HL-60/S4 (cell line): ENCODE data around the gene SNRNP200.

Source experiments
- in situ Hi-C: fragments of 300-500 bp; cut with MboI; formaldehyde crosslinking; loops from 2 replicates; pipeline ENCODE4 v1.14.3; 2022; ENCODE audit warnings: low sequenced_read_pairs

The SNRNP200 gene

GRCh38 chr2:96253006-96253405 lies 52.3 kb downstream of the SNRNP200 start:
- in situ Hi-C loops, result no loop called here

GRCh38 chr2:96252526-96252925 lies 52.8 kb downstream of the SNRNP200 start:
- in situ Hi-C loops, result no loop called here

GRCh38 chr2:96251721-96252292 lies 53.5 kb downstream of the SNRNP200 start:
- in situ Hi-C loops, result no loop called here

GRCh38 chr2:96250188-96250587 lies 55.2 kb downstream of the SNRNP200 start:
- in situ Hi-C loops, result no loop called here

GRCh38 chr2:96249654-96250053 lies 55.7 kb downstream of the SNRNP200 start:
- in situ Hi-C loops, result no loop called here

DNA sequence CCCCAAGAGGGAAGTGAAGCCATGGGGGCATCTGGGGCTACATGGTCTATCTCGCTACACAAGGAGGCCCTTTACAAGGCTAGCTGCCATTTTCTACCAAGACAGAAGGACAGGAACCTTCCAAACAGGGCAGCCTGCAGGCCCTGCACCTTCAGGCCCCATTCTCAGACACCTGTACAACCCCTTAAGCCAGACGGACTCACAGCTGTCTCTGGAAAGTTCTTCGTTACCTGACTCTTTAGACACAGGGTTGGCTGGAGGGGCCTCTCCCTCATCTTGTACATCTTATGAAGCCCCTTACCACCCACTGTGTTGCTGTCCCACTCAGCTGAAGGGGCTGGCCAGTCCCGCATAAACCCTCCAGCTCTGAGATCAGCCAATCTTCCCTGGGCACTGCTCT lies 56.7 kb downstream of the SNRNP200 start:
- in situ Hi-C loops, result no loop called here

GRCh38 chr2:96247896-96248295 lies 57.5 kb downstream of the SNRNP200 start:
- in situ Hi-C loops, result no loop called here

- in situ Hi-C loops, result no loop called here
Observed at GRCh38 chr2:96247009-96247408, 58.3 kb downstream of the SNRNP200 start.

DNA sequence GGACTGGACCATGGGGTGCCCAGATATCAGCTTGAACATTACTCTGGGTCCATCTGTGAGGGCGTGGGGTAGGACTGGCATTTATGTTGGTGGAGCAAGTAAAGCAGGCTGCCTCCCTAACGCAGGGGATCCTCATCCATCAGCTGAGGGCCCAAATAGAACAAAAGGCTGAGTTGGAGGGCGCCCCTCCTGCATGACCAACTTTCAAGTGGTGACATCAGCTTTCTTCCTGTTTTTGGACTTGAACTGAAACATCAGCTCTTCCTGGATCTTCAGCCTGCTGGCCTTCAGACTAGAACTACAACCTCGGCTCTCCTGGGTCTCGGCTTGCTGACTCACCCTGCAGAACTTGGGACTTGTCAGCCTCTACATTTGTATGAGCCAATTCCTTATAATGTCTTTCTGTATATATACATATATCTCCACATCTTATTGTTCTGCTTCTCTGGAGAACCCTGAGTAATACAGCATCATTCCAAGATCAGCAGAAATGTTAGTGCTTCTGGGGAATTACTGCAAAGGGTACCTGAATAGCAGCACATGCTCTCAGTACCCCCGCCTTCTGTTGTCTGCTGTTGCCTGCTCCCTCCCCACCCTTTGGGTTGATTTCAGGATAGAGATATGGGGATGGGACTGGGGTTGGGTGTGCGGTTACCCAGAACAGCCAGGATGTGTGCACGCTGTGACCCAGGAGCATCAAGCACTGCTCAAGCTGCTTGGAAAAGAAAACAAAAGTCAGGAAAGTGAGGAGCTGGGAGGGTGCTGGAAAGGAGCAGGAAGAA lies 59.5 kb downstream of the SNRNP200 start:
- in situ Hi-C loops, result no loop called here

GRCh38 chr2:96243843-96244242 lies 61.5 kb downstream of the SNRNP200 start:
- in situ Hi-C loops, result no loop called here

DNA sequence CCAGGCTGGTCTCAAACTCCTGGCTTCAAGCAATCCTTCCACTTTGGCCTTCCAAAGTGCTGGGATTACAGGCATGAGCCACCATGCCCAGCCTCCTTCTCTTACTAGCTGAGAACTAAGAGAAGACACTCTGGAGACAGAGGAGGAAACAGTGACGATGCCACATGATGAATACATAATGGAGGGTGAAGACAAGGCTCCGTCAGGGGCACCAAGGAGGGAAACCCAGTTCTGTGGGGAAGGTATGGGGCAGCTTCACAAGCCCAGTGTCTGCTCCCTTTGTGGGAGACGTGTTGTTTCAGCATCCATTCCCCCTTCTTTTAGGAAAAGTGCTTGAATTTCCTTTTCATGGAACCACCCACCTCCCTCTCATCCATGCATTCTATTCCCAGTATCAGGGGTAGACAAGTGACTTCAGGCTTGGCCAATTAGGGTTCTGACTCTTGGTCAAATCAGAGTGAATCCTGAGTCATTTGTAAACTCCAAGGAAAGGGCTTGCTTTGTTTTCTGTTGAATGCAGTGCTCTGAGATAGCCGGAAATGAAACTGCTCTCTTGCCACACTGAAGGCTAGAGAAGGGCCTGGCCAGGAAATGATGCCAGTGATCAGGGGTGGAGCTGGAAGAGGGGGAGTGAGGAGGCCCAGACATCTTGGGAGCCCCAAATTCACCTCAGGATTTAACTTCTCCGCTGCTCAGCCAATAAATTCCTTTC lies 63.3 kb downstream of the SNRNP200 start:
- in situ Hi-C loops, result no loop called here

GRCh38 chr2:96241227-96241626 lies 64.1 kb downstream of the SNRNP200 start:
- in situ Hi-C loops, result no loop called here

GRCh38 chr2:96240341-96241038 lies 64.9 kb downstream of the SNRNP200 start:
- in situ Hi-C loops, result no loop called here

DNA sequence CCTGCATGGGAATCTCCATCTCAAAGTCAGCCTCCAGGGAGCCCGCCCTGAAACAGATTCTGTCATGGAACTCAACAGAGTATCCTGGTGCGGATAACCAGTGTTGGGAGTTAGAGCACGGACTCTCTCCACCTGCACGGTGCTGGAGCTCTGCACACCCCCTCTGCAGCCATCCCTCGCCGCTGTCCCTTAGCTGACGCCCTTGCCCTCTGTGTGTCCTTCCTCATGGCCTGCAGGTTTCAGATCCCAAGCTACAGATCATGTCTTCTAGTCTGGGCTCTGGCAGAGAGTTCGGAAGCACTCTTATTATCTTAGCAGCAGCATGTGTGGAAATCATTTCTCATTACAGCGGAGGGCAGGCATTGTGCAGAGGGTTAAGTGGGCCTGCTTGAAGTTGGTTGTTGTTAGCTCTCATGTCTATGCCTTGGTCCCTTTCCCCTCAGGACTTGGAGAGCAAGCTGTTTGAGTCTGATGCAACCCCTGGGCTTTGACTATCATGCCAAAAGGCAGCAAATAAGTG lies 65.5 kb downstream of the SNRNP200 start:
- in situ Hi-C loops, result no loop called here

GRCh38 chr2:96239091-96239490 lies 66.3 kb downstream of the SNRNP200 start:
- in situ Hi-C loops, result no loop called here

DNA sequence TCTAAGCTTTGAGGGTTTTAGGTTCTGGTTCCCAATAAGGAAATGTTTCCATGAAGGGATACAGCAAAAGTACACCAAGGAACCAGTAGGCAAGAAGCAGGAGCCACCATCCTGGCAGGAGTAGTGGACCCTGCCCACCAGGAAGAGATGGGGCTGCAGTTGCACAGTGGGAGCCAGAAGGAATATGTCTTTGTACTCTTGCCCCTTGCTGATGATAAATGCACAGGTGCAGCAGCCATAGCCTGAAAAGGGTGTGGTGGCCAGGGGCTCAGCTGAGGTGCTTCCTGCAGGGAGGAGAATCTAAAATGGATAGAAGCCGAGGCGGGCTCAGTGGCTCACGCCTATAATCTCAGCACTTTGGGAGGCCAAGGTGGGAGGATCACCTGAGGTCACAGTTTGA lies 67.1 kb downstream of the SNRNP200 start:
- in situ Hi-C loops, result no loop called here

DNA sequence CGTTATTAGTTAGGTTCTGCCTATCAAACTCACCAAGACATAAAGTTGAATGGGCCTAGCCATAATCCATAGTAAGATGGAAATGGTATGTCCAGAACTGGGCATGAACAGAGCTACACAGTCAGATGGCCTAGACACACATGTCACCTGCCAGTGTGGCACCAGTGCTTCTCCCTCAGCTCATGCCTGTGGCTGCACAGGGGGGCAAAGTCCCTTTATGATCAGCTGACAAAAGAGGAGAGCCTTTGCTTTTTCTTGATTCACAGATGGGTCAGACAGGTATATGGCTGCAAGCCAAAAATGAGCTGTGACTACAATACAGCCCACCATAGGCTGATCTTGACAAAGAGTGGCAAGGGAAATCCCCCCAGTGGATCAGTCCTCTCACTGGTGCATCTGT lies 68.5 kb downstream of the SNRNP200 start:
- in situ Hi-C loops, result no loop called here

DNA sequence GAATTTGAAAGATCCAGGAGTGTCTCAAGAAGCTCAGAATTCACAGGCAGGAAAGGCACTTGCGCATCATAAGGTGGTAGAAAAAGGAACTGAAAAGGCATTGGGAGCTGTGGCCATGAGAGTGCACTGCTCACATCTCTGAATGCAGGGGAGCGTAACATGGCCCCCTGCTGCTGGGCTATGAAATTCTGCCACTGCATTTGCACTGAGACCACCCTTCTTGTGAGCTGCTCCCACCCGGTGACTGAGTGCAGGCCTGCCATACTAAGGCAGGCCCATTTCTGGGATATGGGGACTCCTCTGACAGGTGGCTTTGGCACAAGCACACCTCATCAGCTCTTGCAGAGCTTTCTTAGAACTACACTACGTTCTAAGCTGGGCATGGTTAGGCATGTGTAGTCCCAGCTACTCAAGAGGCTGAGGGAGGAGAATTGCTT lies 71.4 kb downstream of the SNRNP200 start:
- in situ Hi-C loops, result no loop called here

DNA sequence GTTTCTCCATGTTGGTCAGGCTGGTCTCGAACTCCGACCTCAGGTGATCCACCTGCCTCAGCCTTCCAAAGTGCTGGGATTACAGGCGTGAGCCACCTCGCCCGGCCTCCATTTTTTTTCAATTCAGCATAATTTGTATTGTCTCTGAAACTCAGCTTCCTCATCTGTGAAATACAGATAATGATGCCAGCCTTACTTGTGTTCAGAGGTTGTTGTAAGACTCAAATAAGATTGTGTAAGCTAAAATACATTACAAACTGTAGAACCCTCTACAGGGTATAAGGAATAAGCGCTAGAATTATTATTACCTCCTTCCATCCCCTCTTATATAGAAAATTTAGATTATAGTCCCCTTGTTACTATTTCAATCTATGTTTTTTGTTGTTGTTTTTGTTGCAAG lies 71.9 kb downstream of the SNRNP200 start:
- in situ Hi-C loops, result no loop called here

- in situ Hi-C loops, result no loop called here
Observed at GRCh38 chr2:96231316-96231715, 74.0 kb downstream of the SNRNP200 start.

DNA sequence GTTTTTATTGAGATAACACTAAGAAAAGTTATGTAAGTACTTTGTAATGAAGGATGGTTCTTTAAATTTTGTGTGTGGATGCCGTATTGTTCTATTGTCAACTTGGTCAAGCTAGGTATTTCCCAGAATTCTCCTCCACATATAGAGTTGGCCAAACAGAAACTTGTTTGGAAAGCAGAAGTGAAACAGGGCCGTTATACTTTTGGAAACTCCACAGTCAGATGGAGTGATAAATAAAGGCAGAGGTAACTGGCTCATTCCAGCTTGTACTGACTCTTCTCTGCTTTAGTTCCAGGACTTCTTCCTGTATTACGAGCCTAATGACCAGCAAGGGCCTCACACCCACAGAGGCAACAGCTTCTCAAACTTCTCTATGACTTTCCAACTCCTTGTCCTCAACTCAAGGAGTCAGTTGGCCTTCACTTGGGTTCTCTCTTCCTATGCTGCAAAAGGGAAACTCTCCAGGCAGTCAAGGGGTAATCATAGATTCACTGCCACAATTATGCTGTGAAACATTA lies 80.3 kb downstream of the SNRNP200 start:
- in situ Hi-C loops, result no loop called here
